IPS-NIHi7 (cell line): ENCODE results near the gene PCED1B.
"Not testable (repeated sequence)": the region's sequence is repeated elsewhere in the genome, so short reads cannot be mapped to it uniquely, and the experiment has no call there.

Source experiments
- DNase-seq: peaks from one replicate; pipeline ENCODE4 v3.0.0; 2012; ENCODE audit warnings: mixed read lengths; ENCODE audit errors: extremely low spot score

Gene PCED1B

GRCh38 chr12:47272412-47273190, 193.2 kb downstream of the PCED1B start:
- DNase-seq = no peak

GRCh38 chr12:47273191-47273626, 193.8 kb downstream of the PCED1B start:
- no peak for DNase-seq

GRCh38 chr12:47274760-47275159, 195.3 kb downstream of the PCED1B start:
- no peak for DNase-seq

GRCh38 chr12:47276253-47276620, 196.8 kb downstream of the PCED1B start:
- DNase-seq = no peak

- no peak for DNase-seq
Observed at GRCh38 chr12:47276621-47277309, 197.3 kb downstream of the PCED1B start.

- no peak for DNase-seq
Observed at GRCh38 chr12:47277972-47278448, 198.6 kb downstream of the PCED1B start.

- DNase-seq = not testable (repeated sequence)
Observed at GRCh38 chr12:47279758-47280157, 200.3 kb downstream of the PCED1B start.

- no peak for DNase-seq
Observed at GRCh38 chr12:47280543-47281300, 201.3 kb downstream of the PCED1B start.

GRCh38 chr12:47281667-47282171, 202.3 kb downstream of the PCED1B start:
- DNase-seq = no peak

- no peak for DNase-seq
Observed at GRCh38 chr12:47282206-47282605, 202.8 kb downstream of the PCED1B start.
